NCI-H526 (cell line): Measurements from ENCODE around the gene ADGRF3.
"Not testable (repeated sequence)": the region's sequence is repeated elsewhere in the genome, so short reads cannot be mapped to it uniquely, and the experiment has no call there.

Source experiments
- DNase-seq, 2 experiments: peaks; one replicate each; lab custom pipeline; 2025; lab: John Stamatoyannopoulos, UW

Gene ADGRF3

GRCh38 chr2:26276484-26277227 lies 69.9 kb downstream of the ADGRF3 start:
- no peak for DNase-seq

GRCh38 chr2:26274058-26274613 lies 72.5 kb downstream of the ADGRF3 start:
- DNase-seq: no peak

- DNase-seq: no peak
These were observed 73.1 kb downstream of the ADGRF3 start for GRCh38 chr2:26273501-26273900.

GRCh38 chr2:26270373-26270772 lies 76.2 kb downstream of the ADGRF3 start:
- no peak for DNase-seq

- no peak for DNase-seq
These were observed 76.9 kb downstream of the ADGRF3 start for GRCh38 chr2:26269571-26270158.

- not testable (repeated sequence) for DNase-seq
These were observed 77.8 kb downstream of the ADGRF3 start for GRCh38 chr2:26268670-26269385.

GRCh38 chr2:26268213-26268612 lies 78.4 kb downstream of the ADGRF3 start:
- no peak for DNase-seq

GRCh38 chr2:26258836-26259235 lies 87.8 kb downstream of the ADGRF3 start:
- not testable (repeated sequence) for DNase-seq
